Raji (cell line): ENCODE data around the gene B9D2.

Experiments
- POLR2A ChIP-seq: IDR thresholded peaks from 2 replicates; pipeline ENCODE4 v1.6.1; 2011; ENCODE audit warnings: low read depth, low read length, control low read depth; ENCODE audit not compliant: insufficient read depth

The B9D2 gene

GRCh38 chr19:41398050-41398418 is 34.1 kb upstream of the B9D2 start:
- TF ChIP-seq POLR2A, result no peak

DNA sequence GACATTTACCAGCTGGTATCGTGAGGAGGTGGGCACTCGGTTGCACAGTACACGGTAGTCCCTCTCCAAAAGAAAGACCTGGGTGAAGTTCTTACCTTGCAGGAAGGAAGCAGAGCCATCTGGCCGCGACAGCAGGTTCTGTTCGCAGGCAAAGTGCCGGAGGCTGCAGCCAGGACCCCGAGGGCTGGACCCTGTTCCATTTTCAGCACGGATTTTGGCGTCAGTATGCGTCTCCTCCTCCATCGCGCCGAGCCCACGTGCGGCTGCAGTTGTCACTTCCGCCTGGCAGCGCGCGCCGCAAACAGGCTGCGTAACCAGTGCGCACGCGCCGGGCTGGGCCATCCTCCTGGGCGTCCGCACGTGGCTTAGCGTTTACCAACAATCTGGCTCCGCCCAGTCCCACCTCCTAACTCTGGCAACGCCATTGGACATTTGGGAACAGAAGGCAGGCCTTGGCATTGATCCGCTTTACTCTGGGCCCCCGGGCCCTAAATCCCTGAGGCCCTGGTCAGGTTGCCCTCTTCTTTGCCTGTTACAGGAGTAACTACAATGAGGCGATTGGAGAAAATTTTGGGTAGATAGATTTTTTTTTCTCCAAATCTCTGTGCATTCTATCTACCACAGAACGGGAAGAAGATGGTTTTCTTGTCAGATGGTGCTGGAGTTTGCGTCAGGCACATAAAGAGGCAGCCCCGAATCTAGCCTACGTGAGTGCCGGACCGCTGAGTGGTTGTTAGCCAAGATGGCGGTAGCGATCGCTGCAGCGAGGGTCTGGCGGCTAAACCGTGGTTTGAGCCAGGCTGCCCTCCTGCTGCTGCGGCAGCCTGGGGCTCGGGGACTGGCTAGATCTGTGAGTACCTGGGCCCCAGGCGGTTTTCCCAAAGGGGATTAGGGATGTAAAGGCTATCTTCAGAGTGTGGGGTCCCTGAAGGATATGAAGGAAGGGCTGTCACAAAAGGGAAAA is 33.4 kb upstream of the B9D2 start, which contains the start of the genes BCKDHA and EXOSC5:
TSS of gene BCKDHA (plus strand) at position 733 of the 964 bp plus-strand sequence. CDS start at position 743, 10 bp downstream.
TSS of gene EXOSC5 (minus strand) at position 274 of the 964 bp plus-strand sequence. CDS start at position 243, 31 bp downstream.
- TF ChIP-seq POLR2A, result peak; percentile 70

DNA sequence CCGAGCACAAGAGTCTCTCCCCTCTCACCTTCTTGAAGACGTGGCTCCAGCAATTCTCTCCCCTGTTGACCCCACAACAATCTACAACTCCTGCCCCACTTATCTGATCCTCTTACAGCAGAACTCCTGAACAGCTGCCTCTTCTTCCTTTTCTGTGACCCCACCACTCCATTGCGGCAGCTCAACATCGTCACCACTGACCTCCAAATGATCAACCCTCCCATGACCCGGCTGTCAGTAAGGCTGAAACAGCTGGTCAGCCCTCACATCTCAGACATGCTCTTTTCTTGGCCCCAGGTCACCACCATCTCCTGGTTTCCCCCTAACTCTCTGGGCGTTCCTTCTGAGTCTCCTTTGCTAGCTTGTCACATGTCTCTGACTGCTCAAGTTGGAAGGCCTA is 31.4 kb upstream of the B9D2 start:
- no peak for TF ChIP-seq POLR2A

DNA sequence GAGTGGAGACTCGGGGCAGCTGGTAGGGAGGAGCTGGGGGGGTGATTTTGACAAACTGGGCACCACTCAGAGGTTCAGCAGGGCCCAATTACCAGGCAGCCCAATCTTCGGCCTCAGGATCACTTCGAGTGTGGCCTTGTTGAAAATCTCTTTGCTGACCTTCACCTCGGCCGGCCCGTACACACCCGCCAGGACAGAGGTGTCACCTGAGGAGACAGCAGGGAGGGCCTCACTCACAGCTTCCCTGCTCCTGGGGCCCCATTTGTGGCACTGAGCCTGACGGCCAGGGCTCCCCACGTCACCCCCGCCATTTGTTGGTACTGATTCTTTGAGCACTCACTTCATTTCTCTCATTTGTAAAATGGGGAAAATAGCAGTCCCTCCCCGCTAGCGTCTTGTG is 28.8 kb upstream of the B9D2 start:
- TF ChIP-seq POLR2A, result no peak

DNA sequence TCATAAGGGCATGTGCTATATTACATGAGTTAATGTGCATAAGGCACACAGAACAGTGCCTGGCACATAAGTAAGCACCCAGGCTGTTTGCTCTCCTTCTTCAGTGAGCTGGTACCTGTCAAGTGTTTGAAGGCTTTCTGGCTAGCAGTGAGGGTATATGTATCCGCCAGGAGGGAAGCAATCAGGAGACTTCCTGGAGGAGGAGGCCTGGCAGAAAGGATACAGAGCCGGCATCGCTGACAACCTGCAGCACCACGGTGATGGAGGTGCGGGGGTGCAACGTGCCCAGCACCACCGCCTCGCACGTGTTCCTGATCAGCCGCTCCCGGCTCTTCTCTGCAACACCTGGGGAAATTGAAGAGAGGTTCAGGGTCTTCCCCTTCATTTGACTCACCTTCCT is 27.7 kb upstream of the B9D2 start:
- TF ChIP-seq POLR2A, result no peak

- no peak for TF ChIP-seq POLR2A
Measured at GRCh38 chr19:41386442-41386841, 22.5 kb upstream of the B9D2 start.

DNA sequence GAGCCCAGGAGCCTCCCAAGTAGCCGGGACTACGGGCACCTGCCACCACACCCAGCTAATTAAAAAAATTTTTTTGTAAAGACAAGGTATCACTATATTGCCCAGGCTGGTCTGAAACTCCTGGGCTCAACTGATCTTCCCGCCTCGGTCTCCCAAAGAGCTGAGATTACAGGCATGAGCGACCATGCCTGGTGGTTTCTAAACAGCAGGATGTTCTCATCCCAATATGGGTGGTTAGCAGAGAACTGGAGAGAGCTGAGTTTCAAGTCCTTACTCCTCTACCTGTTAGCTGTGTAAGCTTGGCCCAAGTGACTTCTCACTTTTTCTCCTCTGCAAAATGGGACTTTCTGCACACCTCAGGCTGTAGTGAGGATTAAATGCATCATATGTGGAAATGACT is 20.4 kb upstream of the B9D2 start:
- no peak for TF ChIP-seq POLR2A

DNA sequence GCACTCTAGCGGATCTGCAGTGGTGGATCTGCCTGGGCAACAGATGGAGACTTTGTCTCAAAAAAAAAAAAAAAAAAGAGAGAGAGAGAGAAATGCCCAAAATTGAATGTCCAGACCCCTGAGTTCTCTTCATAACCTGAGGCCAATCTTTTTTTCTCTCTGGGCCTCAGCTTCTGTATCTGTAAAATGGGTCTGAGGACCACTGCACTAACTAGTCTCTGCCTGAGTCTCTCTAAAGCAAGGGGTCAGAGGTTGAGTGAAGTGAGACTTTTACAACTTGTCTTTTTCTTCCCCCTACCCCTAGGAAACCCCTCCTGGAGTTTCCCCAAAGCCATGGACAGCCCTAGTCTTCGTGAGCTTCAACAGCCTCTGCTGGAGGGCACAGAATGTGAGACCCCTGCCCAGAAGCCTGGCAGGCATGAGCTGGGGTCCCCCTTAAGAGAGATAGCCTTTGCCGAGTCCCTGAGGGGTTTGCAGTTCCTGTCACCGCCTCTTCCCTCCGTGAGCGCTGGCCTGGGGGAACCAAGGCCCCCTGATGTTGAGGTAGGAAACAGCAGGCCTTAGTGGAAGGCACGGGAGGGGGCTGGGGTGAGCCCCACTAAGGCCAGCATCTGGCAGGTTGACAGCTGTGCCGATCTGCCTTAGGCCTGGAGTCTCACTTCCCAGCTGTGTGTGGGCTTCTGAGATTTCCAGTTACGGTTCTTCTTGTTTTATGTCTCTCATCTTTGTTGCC is 14.2 kb upstream of the B9D2 start:
- no peak for TF ChIP-seq POLR2A

GRCh38 chr19:41376998-41377365 is 13.0 kb upstream of the B9D2 start:
- TF ChIP-seq POLR2A, result no peak

- no peak for TF ChIP-seq POLR2A
Measured at GRCh38 chr19:41376241-41376997, 12.5 kb upstream of the B9D2 start, which contains the start of gene TMEM91. Gene TMEM91, plus strand, starts transcription at chr19:41376533. Its CDS starts 1,777 bp downstream, at chr19:41378310.

- TF ChIP-seq POLR2A, result no peak
Measured at GRCh38 chr19:41373993-41374392, 10.0 kb upstream of the B9D2 start.

DNA sequence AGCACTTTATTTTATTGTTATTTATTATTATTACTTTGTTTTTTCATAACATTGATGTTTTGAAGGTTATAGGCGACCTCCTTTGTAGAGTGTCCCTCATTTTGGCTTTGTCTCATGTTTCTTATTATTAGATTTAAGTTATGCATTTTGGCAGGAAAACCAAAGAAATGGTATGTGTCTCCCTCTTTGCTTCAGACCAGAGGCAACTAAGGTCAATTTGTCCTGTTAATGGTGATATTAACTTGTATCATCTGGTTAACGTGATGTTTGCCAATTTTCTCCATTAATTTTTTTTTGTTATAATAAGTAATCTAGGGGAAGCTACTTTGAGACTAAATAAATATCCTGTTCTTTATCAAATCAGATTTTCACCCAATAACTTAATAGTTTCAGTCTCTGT is 8.6 kb upstream of the B9D2 start:
- no peak for TF ChIP-seq POLR2A

DNA sequence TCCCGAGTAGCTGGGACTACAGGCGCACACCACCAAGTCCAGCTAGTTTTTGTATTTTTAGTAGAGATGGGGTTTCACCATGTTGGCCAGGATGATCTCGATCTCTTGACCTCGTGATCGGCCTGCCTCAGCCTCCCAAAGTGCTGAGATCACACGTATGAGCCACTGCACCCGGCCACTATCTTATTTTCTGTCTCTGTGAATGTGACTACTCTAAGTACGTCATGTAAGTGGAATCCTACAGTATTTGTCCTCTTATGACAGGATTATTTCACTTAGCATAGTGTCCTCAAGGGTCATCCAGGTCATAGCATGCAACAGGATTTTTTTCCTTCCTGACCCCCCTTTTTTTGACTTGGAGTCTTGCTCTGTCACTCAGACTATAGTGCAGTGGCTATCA is 7.6 kb upstream of the B9D2 start:
- TF ChIP-seq POLR2A, result no peak

- no peak for TF ChIP-seq POLR2A
Measured at GRCh38 chr19:41369769-41370168, 5.8 kb upstream of the B9D2 start.

GRCh38 chr19:41367848-41368301 is 3.9 kb upstream of the B9D2 start:
- no peak for TF ChIP-seq POLR2A
